Esophagus muscularis mucosa (tissue), 4 donors: ENCODE results near the gene DCDC2.

Source experiments
- EP300 ChIP-seq: sonication (generic); formaldehyde crosslinking; IDR thresholded peaks from one replicate; pipeline ENCODE4 v1.6.1; 2017; ENCODE audit warnings: antibody characterized with exemption
- POLR2A ChIP-seq: fragments of 450-650 bp; IDR thresholded peaks from one replicate; pipeline ENCODE4 v1.6.1; 2017; ENCODE audit warnings: antibody characterized with exemption, moderate library complexity, mild to moderate bottlenecking, low read depth
- TF ChIP-seq, protein P1 (sequence below), 3 experiments: fragments of 200-600 bp in 2 of 3; fragments of 450-650 bp in 1 of 3; sonication (generic) in 2 of 3; IDR thresholded peaks; one replicate each; pipeline ENCODE4 v1.5.1; 2017 to 2019; ENCODE audit warnings: antibody characterized with exemption in 3 of 3, mild to moderate bottlenecking in 2 of 3, moderate library complexity in 1 of 3

DNA sequence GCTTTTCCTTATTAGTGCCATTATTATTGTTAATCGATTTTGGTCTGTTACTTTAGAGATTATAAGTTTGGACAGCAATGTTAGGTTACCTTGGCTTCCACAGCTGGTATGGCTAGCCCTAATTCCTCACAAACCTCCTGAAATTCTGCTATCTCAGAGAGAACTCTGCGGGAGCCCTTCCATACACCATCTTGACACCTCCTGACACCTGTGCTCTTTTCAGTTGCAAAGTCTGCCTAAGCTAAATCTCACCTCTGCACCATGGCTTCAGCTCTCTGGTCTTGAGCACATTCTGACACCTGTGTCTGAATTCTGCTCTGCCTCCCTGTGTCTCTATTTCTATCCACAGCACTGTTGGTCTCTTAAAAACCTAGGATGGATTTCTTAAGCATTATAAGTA is 106.5 kb downstream of the DCDC2 start:
- TF ChIP-seq, protein P1, sequence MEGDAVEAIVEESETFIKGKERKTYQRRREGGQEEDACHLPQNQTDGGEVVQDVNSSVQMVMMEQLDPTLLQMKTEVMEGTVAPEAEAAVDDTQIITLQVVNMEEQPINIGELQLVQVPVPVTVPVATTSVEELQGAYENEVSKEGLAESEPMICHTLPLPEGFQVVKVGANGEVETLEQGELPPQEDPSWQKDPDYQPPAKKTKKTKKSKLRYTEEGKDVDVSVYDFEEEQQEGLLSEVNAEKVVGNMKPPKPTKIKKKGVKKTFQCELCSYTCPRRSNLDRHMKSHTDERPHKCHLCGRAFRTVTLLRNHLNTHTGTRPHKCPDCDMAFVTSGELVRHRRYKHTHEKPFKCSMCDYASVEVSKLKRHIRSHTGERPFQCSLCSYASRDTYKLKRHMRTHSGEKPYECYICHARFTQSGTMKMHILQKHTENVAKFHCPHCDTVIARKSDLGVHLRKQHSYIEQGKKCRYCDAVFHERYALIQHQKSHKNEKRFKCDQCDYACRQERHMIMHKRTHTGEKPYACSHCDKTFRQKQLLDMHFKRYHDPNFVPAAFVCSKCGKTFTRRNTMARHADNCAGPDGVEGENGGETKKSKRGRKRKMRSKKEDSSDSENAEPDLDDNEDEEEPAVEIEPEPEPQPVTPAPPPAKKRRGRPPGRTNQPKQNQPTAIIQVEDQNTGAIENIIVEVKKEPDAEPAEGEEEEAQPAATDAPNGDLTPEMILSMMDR (IDR thresholded peaks at IDR 0.05), result no peak
- TF ChIP-seq POLR2A (no peak), EP300 (no peak)
